ENCODE data around the gene NR5A1.

Gene NR5A1

DNA sequence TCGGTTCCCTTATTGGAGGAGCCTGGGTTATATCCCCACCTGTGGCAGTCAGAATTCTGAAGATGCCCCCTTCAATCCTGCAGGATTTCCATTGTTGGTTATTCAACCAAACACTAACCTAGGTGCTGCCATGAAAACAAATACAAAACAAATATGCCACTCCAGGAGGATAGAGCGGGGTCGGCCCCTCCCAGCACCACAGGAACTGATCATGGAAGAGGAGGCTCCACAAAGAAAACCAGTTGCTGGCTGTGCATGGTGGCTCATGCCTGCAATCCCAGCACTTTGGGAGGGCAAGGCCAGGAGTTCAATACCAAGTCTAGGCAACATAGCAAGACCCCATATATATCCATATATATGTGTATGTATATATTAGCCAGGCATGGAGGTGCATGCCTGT lies 70.1 kb downstream of the NR5A1 start:
- DNase-seq, result no peak

DNA sequence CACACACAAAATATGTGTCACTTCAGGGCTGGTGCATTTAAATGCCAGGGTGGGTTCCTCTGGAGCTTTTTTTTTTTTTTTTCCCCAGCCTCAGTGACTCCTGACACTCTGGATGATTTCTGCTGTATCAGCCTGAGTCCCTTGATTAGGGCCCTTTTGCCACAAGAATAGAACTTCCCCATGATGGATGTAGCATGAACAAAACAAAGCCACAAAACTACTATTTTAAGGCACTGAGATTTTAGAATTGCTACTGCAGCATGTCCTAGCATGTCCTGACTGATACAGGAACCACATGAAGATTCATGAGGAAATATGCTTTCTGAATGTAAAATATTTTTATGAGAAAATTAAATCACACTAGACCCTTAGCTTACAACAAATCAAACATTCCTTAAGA lies 70.9 kb downstream of the NR5A1 start:
- DNase-seq, result no peak

Measured in NCI-H1930 (cell line).